Ammon's horn (tissue), 1 donor: ENCODE measurements around the gene SNAI3.

Source experiments
- DNase-seq: peaks from one replicate; pipeline ENCODE4 v3.0.0-alpha.2; 2016; ENCODE audit warnings: low spot score

The SNAI3 gene

DNA sequence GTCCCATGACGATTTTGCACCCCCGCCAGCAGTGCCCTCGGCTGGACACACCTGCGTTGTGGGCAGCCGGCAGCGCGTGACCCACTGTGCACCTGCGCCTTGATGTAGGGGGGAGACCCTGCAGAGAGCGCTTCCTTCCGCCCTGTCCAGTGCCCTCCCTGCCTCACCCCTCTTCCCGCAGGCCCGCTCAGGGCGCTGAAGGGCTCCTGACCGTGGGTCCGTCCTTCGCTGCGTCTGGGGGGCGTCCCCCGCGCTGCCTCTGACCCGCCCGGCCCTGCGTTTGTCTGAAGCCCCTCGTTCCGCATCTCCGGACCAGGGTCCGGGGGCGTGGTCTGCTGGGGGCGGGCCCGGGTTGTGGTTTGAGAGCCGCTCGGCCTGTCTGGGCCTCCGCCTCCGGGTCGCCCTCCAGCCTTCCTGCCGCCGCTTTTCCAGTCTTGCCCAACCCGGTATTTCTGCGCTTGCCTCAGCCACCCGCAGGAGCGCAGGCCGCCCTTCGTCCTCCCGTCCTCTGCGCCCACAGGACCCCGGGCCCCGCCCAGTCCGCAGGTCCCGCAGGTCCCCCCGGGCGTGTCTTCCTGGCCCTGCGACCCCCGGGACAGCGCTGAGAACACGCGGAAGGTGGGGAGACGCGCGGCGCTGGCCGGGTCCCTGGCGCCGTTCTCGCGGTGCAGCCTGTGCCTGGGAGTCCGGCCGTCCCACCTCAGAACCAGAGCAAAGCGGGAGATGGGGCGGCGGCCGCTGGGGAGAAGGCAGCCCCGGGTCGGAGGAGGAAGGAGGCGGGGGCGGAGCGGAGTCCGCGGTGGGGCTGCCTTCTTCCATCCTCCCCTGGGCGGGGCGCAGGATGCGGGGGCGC, 51.9 kb downstream of the SNAI3 start:
- DNase-seq: no peak

DNA sequence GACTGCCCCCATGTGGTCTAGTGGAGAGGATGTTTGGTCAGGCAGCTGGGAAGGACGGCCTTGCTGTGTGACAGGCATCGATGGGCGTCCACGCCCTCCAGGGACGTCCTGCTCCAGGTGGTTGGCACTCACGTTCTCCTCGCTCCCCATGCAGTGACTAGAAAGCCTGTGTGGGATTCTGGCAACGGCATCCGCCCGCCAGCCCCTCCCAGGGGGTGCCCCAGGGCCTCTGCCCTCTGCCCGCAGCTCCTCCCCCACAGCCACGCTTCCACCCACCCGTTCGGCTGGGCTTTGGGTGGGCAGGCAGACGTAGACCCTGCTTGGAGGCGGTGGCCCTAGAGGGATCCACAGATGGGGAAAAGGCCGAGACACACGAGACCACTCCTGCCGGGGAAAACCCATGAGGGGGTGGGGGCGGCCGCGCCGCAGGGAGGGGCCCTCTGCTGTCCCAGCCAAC, 52.6 kb downstream of the SNAI3 start:
- DNase-seq: peak; percentile 47

DNA sequence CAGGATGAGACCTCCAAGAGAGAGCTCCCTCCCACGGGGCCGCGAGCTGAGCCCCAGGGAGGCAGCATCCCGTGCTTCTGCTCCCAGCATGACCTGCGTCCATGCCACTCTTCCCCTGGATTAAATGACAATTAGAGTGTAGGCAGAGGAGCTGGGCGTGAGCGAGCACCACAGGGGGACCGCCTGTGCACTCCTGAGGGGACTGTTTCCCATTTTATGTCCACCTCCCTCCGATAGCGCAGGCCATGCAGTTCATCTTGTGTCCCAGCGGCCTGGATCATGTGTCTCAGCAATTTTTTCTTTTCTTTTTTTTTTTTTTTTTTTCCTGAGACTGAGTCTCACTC, 53.7 kb downstream of the SNAI3 start:
- DNase-seq: no peak

DNA sequence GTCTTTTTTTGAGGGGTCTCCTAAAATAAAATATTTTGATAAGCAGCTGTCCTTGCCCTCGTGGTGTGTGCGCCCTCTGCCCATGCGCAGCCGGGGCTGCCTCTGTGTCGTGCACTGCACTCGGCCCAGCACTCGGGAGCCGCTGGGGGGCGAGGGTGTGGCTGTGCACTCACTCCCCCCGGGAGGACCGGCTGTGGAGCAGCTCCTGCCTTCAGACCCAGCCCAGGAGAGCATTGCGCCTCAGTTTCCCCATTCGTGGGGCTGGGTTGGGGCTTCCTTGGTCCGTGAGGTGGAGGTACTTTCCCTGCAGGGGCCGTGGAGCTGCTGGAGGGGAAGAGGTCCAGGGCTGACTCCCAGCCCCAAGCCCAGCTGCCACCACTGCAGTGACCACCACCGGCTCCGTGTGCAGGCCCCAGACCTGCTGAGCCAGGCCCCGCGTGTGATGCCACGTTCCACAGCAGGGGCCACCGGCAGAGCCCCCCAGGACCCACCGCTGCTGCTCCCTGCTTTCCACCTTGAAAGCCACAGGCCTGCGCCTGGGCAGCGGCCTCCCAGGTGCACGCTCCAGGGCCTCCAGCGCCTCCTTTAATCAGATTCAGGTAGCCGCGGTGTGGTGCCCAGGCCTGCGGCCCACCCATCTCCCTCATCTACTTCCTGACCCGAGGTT, 54.3 kb downstream of the SNAI3 start:
- DNase-seq: no peak

- no peak for DNase-seq
Observed at GRCh38 chr16:88631384-88631783, 54.9 kb downstream of the SNAI3 start.

DNA sequence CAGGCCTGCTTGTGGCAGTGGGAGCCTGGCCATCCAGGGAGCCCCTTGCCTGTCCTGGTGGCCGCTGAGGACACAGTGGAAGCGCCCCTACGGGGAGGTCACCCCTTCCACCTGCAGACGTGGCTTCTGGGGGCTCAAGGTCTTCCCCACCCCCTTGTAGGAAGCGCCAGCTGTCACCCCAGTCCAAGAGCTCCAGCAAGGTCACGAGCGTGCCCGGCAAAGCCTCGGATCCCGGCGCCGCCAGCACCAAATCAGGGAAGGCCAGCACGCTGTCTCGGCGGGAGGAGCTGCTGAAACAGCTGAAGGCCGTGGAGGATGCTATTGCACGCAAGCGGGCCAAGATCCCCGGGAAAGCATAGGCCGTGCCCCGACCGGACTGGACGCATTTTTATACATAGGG, 55.4 kb downstream of the SNAI3 start:
- no peak for DNase-seq

DNA sequence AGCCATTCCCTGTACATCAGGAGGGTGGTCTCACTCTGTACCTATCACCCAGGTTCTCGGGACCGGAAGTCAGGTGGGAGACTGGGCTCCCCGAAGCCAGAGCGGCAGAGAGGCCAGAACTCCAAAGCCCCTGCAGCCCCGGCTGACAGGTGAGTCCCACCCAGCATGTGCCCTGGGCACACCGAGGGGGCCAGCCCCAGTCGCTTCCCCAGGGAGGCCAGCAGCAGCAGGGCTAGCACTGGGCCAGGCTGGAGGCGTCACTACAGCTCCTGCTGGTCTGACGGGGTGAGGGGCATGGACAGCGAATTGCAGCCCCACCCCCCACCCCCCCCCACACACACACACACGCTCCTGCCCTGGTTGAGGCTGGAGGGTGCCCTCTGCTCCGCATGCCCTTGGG, 55.9 kb downstream of the SNAI3 start:
- no peak for DNase-seq

DNA sequence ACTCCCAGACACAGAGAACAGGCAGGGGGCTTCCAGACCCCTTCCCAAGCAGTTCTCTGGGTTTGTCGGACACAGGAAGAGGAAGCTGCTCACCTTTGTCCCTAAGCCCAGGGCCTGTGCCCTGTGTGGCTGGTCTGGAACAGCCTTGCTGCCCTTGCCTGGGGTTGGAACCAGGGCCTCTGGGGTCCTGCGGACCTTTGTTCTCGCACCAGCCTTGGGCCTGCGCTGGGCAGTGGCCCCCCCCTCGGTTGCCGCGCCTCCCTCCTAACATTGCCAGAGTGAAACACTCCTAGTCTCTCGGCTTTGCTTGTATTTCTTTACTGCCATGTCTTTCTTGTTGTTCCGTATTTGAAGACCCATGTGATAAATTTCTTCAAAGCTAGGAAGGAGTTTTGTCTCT, 56.5 kb downstream of the SNAI3 start:
- no peak for DNase-seq

DNA sequence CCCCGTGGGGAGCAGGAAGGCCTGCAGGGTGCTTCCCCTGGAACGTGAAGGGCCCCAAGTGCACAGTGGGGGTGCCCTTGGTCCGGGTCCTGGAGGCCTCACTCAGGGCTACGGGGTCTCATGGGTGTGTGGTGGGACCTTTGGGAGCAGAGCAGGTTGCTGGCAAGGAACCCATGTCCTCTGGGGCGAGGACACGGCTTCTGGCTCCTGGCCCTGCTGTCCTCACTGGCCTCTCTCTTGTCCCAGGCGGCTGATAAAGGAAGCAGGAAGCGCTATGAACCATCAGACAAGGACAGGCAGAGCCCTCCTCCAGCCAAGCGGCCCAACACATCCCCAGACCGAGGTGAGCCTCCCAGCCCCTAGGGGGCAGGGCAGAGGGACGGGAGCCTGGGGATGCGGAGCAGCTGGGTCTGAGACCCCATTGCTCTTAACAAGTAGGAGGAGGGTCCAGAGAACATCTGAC, 57.8 kb downstream of the SNAI3 start:
- DNase-seq: no peak
